Measurements from ENCODE around the gene CHST15. TPM values are rescaled to one million over a fixed set of nuclear protein-coding genes. Genes with fewer than 3 reads are reported as not detected.

CHST15 gene
- total RNA-seq, 4 donors from 2014 or later, result 43.2 to 104 (median 81.5) TPM

- Histone ChIP-seq H3K27ac (no peak overlapping the region), H3K9me3 (no peaks in the 10 kb centered on the region), H3K36me3 (peaks cover 25 to 30% of the 10 kb centered on the region in 2 donors), H3K4me3 (replicated peaks in 1 of 3) (no peak overlapping the region), H3K4me1 (no peaks in the 10 kb centered on the region), H3K27me3 (no peaks in the 10 kb centered on the region)
- no peak for DNase-seq
- TF ChIP-seq CTCF (IDR thresholded peaks at IDR 0.05), result no peak
- TF ChIP-seq POLR2A (IDR thresholded peaks at IDR 0.05), result no peak
- 73 to 76% methylated on average over 17 to 18 of the region's 18 CpGs for WGBS, 2 donors
- intact Hi-C loops (cut with DNase I), result no loop called here
Observed at GRCh38 chr10:124020981-124021815, 72.2 kb downstream of the CHST15 start.

GRCh38 chr10:124019886-124020797, 73.3 kb downstream of the CHST15 start:
- Histone ChIP-seq H3K27ac (no peak overlapping the region), H3K36me3 (peaks cover 25 to 30% of the 10 kb centered on the region in 2 donors), H3K4me3 (replicated peaks in 1 of 3) (no peak overlapping the region), H3K27me3 (no peaks in the 10 kb centered on the region), H3K4me1 (no peaks in the 10 kb centered on the region), H3K9me3 (no peaks in the 10 kb centered on the region)
- intact Hi-C loops (cut with DNase I), result no loop called here
- TF ChIP-seq CTCF (IDR thresholded peaks at IDR 0.05), result no peak
- TF ChIP-seq POLR2A (IDR thresholded peaks at IDR 0.05), result no peak
- WGBS, 2 donors, result 87 to 88% methylated on average over 12 to 13 of the region's 13 CpGs
- DNase-seq, result no peak

GRCh38 chr10:124018886-124019525, 74.4 kb downstream of the CHST15 start:
- TF ChIP-seq POLR2A (IDR thresholded peaks at IDR 0.05) (no peak), CTCF (IDR thresholded peaks at IDR 0.05) (no peak)
- DNase-seq, result no peak
- Histone ChIP-seq H3K4me1 (no peaks in the 10 kb centered on the region), H3K4me3 (replicated peaks in 1 of 3) (no peak overlapping the region), H3K9me3 (no peaks in the 10 kb centered on the region), H3K36me3 (peaks cover 25 to 30% of the 10 kb centered on the region in 2 donors), H3K27me3 (no peaks in the 10 kb centered on the region), H3K27ac (no peak overlapping the region)
- WGBS, 2 donors, result 89% methylated on average over 16 to 19 of the region's 19 CpGs
- intact Hi-C loops (cut with DNase I), result no loop called here

GRCh38 chr10:124017729-124018128, 75.7 kb downstream of the CHST15 start:
- H3K4me1 ChIP-seq, result no peaks in the 10 kb centered on the region
- 76 to 95% methylated on average over 4 to 5 of the region's 5 CpGs for WGBS, 2 donors

More at GRCh38 chr10:124017729-124018128, 75.7 kb downstream of the CHST15 start:
- Histone ChIP-seq H3K27me3 (no peaks in the 10 kb centered on the region), H3K27ac (no peak overlapping the region), H3K36me3 (peaks cover 25 to 34% of the 10 kb centered on the region in 2 donors), H3K4me3 (replicated peaks in 1 of 3) (no peak overlapping the region), H3K9me3 (no peaks in the 10 kb centered on the region)
- no peak for DNase-seq
- TF ChIP-seq CTCF (IDR thresholded peaks at IDR 0.05) (no peak), POLR2A (IDR thresholded peaks at IDR 0.05) (no peak)
- intact Hi-C loops (cut with DNase I), result no loop called here
